Epithelial cell of proximal tubule (primary cell): ENCODE measurements around the gene CHMP4B. TPM values are rescaled to one million over a fixed set of nuclear protein-coding genes. Genes with fewer than 3 reads are reported as not detected.
A peak's percentile ranks its signal among the peaks of the same experiment; 100 is the strongest.

Experiments used
- DNase-seq: peaks from one replicate; pipeline ENCODE4 v3.0.0-alpha.2; 2011; ENCODE audit warnings: low read depth
- H3K4me3 ChIP-seq: 2 replicates; pipeline ENCODE4 v1.5.1; 2011; ENCODE audit warnings: low read depth, mild to moderate bottlenecking, low read length
- CTCF ChIP-seq: conservative IDR thresholded peaks from 2 replicates; pipeline ENCODE4 v1.5.1; 2012; ENCODE audit warnings: low read depth, mild to moderate bottlenecking, low read length
- total RNA-seq: library from RNA; depleted of rRNA; stranded (reverse); fragments of >200 nt; gene quantifications from 2 replicates; pipeline ENCODE4 v1.2.3, GENCODE V29; 2015

CHMP4B gene
- total RNA-seq, 1 donor from 2014 or later, result 41.3 TPM

GRCh38 chr20:33810259-33810658, 889 bp upstream of the CHMP4B start:
- no peak for TF ChIP-seq CTCF
- H3K4me3 ChIP-seq, result no peak overlapping the region
- DNase-seq, result no peak

- H3K4me3 ChIP-seq, result peak overlapping the region; percentile 87
- TF ChIP-seq CTCF, result no peak
- no peak for DNase-seq
Observed at GRCh38 chr20:33811776-33812151, 616 bp downstream of the CHMP4B start.

GRCh38 chr20:33812152-33812849, 1.2 kb downstream of the CHMP4B start:
- no peak for TF ChIP-seq CTCF
- peak; percentile 74 for DNase-seq
- H3K4me3 ChIP-seq, result peak overlapping the region; percentile 87

- H3K4me3 ChIP-seq, result peak overlapping the region; percentile 87
- DNase-seq, result no peak
- TF ChIP-seq CTCF, result no peak
Observed at GRCh38 chr20:33812908-33813462, 1.8 kb downstream of the CHMP4B start.

GRCh38 chr20:33814238-33814712, 3.1 kb downstream of the CHMP4B start:
- DNase-seq, result no peak
- TF ChIP-seq CTCF, result no peak
- H3K4me3 ChIP-seq, result no peak overlapping the region

GRCh38 chr20:33815671-33816070, 4.5 kb downstream of the CHMP4B start:
- TF ChIP-seq CTCF, result no peak
- no peak for DNase-seq
- no peak overlapping the region for H3K4me3 ChIP-seq

GRCh38 chr20:33816191-33816590, 5.0 kb downstream of the CHMP4B start:
- DNase-seq, result no peak
- no peak for TF ChIP-seq CTCF
- H3K4me3 ChIP-seq, result no peak overlapping the region
